Stimulated activated CD4-positive, alpha-beta T cell treated with anti-CD3 and anti-CD28 coated beads, TNF-alpha, amount 100 ng/mL, for 4 hours (primary cell): ENCODE results near the gene ZNF629.

Experiments used
- DNase-seq, 3 experiments: peaks; one replicate each; pipeline ENCODE4 v3.0.0-alpha.2; 2020; ENCODE audit warnings: low read depth in 3 of 3

Gene ZNF629

GRCh38 chr16:30748634-30749445 is 38.2 kb downstream of the ZNF629 start:
- DNase-seq = no peak

DNA sequence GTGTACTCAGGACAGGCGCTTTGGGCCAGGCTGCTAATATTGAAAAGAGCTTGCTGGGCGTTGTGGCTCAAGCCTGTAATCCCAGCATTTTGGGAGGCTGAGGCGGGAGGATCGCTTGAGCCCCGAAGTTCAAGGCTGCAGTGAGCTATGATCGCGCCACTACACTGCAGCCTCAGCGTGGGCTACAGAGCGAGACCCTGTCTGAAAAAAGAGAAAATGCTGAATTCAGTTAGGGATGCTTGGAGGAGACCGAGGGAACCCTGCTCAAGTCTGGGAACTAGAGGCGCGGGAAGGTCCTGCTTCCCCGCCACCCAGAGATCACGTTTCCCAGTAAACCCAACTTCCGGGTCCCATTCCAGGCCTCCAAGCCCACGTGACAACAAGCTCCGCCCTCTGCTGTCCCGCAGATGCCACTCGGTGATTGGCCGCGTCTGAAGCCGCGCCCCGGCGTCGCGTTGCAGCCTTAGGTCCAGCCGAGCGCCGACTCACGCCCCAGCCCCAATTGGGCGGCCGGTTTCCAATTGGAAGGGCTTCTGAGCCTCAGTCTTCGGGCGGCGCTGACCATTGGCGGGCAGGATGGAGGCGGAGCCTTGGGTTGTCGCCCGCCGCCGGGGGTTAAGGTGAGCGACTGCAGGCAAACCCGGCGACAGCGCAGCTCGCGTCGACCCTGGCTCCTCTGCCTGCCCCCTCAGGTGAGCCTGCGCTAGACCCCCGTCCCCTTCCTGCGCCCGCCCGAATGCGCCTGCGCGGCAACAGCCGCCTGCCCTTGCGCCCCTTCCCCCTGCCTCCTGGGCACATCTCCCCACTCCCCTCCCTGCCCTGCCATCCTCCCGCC is 39.0 kb downstream of the ZNF629 start, which contains the start of gene PHKG2:
TSS of gene PHKG2 (plus strand) at position 627 of the 835 bp plus-strand sequence. CDS start 396 bp downstream, outside the sequence.
- DNase-seq = peak; percentile 77 to 84 (median 83)

- DNase-seq = no peak
These were observed 39.7 kb downstream of the ZNF629 start for GRCh38 chr16:30747331-30747730.

DNA sequence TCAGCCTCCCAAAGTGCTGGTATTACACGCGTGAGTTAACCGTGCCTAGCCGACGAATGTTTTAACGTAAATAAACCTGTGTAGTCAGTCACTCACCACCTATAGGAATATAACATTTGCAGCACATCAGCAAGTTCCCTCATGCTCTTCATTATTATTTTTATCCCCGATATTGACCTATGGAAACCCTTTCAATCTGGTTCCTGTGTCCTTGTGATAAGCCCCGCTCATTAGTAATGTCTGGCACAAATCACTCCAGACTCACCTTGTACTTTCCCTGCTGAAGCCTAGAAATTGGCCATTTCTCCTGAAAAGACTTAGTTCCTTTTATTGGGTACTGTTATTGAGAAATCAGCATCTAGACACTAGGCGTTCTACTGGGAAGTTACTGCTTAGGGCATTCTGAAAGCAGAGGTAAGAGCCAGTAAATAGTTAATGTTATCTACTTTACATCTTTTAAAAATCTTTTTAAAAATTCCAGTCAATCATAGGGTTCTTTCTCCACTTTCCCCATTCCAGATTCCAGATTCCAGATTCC is 40.3 kb downstream of the ZNF629 start:
- DNase-seq = no peak

- no peak for DNase-seq
These were observed 41.9 kb downstream of the ZNF629 start for GRCh38 chr16:30745082-30745481.

DNA sequence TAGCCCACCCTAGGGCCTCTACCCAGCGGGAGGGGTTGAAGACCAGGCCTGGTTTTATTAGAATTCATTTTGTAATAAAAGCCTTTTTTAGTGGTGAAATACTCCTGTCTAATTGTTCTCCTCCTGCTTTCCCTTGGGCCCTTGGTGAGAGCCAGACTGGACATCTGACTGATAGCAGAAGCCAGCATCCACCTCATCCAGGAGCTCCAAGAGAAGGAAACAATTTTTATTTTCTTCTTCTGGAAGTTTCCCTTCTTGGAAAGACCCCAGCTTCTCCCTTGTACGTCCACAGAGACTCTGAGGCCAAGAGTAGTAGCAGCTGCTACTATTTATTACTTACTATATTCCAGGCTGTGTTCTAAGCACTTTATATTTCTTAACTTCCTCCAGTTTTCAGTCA is 42.8 kb downstream of the ZNF629 start:
- no peak for DNase-seq

- DNase-seq = no peak
These were observed 43.3 kb downstream of the ZNF629 start for GRCh38 chr16:30743716-30744115.

DNA sequence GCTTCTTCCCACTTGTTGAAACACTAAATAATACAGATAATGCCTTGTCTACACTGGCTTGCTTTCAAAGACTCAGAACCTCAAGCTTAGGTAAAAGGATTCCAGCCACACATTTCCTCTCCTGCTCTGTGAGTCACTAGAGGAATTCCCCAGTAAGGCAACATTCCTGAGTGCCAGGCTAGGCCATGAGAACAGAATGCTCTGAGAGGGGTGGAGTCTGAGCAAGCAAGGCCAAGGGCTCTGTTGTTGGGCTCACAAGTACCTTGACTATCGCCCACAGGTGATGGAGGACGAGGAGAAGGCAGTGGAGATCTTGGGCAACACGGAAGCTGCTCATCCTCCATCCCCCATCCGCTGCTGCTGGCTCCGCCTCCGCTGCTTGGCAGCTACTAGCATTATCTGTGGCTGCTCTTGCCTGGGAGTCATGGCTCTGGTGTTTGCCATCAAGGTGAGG is 45.5 kb downstream of the ZNF629 start:
- DNase-seq = no peak

- DNase-seq = no peak
These were observed 46.4 kb downstream of the ZNF629 start for GRCh38 chr16:30740364-30741251.

DNA sequence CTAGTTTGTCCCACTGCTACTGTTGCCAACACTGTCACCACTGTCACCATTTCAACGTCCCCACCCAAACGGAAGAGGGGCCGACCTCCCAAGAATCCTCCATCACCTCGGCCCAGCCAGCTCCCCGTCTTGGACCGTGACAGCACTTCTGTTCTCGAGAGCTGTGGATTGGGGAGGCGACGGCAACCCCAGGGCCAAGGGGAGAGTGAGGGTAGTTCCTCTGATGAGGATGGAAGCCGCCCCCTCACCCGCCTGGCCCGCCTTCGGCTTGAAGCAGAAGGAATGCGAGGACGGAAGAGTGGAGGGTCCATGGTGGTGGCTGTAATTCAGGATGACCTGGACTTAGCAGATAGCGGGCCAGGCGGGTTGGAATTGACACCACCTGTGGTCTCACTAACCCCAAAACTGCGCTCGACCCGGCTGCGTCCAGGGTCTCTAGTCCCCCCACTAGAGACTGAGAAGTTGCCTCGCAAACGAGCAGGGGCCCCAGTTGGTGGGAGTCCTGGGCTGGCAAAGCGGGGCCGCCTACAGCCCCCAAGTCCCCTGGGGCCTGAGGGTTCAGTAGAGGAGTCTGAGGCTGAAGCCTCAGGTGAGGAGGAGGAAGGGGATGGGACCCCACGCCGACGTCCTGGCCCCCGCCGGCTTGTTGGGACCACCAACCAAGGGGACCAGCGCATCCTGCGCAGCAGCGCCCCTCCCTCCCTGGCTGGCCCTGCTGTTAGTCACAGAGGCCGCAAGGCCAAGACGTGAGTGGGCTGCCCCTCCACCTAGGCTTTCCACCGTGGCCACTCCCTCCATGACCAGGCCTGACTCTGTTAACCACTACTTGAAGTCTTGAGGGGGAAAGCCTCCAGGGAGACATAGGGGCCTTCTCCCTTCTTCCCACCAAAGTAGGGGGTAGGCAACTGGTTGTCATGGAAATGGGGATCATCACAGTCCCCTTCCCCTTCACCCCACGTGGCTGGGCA is 47.7 kb downstream of the ZNF629 start:
- no peak for DNase-seq

DNA sequence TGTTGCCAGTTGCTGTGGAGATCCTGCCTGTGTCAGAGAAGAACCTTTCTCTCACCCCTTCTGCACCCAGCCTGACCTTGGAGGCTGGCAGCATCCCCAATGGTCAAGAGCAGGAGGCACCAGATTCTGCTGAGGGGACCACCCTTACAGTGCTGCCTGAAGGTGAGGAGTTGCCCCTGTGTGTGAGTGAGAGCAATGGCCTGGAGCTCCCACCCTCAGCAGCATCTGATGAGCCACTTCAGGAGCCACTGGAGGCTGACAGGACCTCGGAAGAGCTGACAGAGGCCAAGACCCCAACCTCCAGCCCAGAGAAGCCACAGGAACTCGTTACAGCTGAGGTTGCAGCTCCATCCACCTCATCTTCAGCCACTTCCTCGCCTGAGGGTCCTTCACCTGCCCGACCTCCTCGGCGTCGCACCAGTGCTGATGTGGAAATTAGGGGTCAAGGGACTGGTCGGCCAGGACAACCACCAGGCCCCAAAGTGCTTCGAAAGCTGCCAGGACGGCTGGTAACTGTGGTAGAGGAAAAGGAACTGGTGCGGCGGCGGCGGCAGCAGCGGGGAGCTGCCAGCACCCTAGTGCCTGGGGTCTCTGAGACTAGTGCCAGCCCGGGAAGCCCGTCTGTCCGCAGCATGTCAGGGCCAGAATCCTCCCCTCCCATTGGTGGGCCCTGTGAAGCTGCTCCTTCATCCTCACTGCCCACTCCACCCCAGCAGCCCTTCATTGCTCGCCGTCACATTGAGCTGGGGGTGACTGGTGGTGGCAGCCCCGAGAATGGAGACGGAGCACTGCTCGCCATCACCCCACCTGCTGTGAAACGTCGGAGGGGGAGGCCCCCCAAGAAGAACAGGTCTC is 49.0 kb downstream of the ZNF629 start:
- no peak for DNase-seq

DNA sequence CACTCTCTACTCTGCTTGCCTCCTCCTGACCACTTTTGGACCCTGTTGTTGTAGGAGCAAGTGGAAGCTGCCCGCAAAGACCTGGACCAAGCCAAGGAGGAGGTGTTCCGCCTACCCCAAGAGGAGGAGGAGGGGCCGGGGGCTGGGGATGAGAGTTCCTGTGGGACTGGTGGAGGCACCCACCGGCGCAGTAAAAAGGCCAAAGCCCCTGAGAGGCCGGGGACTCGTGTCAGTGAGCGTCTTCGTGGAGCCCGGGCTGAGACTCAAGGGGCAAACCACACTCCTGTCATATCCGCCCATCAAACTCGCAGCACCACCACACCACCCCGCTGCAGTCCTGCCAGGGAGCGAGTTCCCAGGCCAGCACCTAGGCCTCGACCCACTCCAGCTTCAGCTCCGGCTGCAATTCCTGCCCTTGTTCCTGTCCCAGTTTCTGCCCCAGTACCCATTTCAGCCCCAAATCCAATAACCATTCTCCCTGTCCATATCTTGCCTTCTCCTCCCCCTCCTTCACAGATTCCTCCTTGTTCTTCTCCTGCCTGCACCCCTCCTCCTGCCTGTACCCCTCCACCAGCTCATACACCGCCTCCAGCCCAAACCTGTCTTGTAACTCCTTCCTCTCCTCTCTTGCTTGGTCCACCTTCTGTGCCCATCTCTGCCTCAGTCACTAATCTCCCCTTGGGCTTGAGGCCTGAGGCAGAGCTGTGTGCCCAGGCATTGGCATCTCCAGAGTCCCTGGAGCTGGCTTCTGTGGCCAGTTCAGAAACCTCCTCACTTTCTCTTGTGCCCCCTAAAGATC is 49.8 kb downstream of the ZNF629 start:
- no peak for DNase-seq

GRCh38 chr16:30731411-30731810 is 55.6 kb downstream of the ZNF629 start:
- DNase-seq = no peak

- DNase-seq = no peak
These were observed 57.9 kb downstream of the ZNF629 start for GRCh38 chr16:30728899-30729672.
